K562 (cell line): ENCODE results near the gene GNPTAB. TPM values are rescaled to one million over a fixed set of nuclear protein-coding genes. Genes with fewer than 3 reads are reported as not detected.

Experiments used
- ARHGAP35 ChIP-seq: fragments of 450-650 bp; IDR thresholded peaks from 2 replicates; pipeline ENCODE4 v1.6.1; 2018; ENCODE audit not compliant: partially characterized antibody
- CEBPB ChIP-seq: fragments of 450-650 bp; IDR thresholded peaks from 2 replicates; pipeline ENCODE4 v1.6.1; 2016; ENCODE audit warnings: missing genetic modification characterization, missing compliant biosample characterization
- CTBP1 ChIP-seq: fragments of 450-650 bp; IDR thresholded peaks from 2 replicates; pipeline ENCODE4 v1.6.1; 2016; ENCODE audit warnings: borderline replicate concordance
- GTF2E2 ChIP-seq: fragments of 200-800 bp; sonication (Bioruptor generic); IDR thresholded peaks from 2 replicates; pipeline ENCODE4 v1.6.1; 2016; ENCODE audit warnings: missing genetic modification characterization, missing compliant biosample characterization
- JUNB ChIP-seq: fragments of 450-650 bp; formaldehyde crosslinking; conservative IDR thresholded peaks from 2 replicates; pipeline ENCODE4 v1.4.0; 2020; ENCODE audit warnings: mild to moderate bottlenecking
- L3MBTL2 ChIP-seq: fragments of 450-650 bp; IDR thresholded peaks from 2 replicates; pipeline ENCODE4 v1.6.1; 2016; ENCODE audit warnings: mild to moderate bottlenecking, moderate library complexity
- MCM2 ChIP-seq: fragments of 450-650 bp; IDR thresholded peaks from 2 replicates; pipeline ENCODE4 v1.6.1; 2017; ENCODE audit warnings: low read depth, mild to moderate bottlenecking
- MTF1 ChIP-seq: fragments of 250-450 bp; sonication (Bioruptor Pico); IDR thresholded peaks from 2 replicates; pipeline ENCODE4 v1.9.0; 2021; ENCODE audit warnings: moderate library complexity, mild to moderate bottlenecking, inconsistent platforms, borderline replicate concordance
- MXI1 ChIP-seq: IDR thresholded peaks from 2 replicates; pipeline ENCODE4 v1.6.1; 2011; ENCODE audit warnings: low read depth, mild to moderate bottlenecking, improper control_type of control experiment, low read length
- POLR2H ChIP-seq: IDR thresholded peaks from 2 replicates; pipeline ENCODE4 v1.6.1; 2016; ENCODE audit warnings: missing genetic modification characterization, low read depth, mild to moderate bottlenecking, control low read depth, missing compliant biosample characterization, moderate library complexity
- SLC30A9 ChIP-seq: fragments of 250-450 bp; sonication (Bioruptor Pico); IDR thresholded peaks from 2 replicates; pipeline ENCODE4 v1.8.0; 2022; ENCODE audit warnings: mild to moderate bottlenecking, moderate library complexity
- SMAD3 ChIP-seq: fragments of 450-650 bp; formaldehyde crosslinking; conservative IDR thresholded peaks from 2 replicates; pipeline ENCODE4 v1.4.0; 2020; ENCODE audit warnings: mild to moderate bottlenecking
- YBX1 ChIP-seq: fragments of 450-650 bp; IDR thresholded peaks from 2 replicates; pipeline ENCODE4 v1.7.1; 2016; ENCODE audit warnings: mild to moderate bottlenecking
- ZNF707 ChIP-seq: fragments of 250-450 bp; sonication (Bioruptor Pico); conservative IDR thresholded peaks from 2 replicates; pipeline ENCODE4 v1.8.0; 2022; ENCODE audit warnings: inconsistent platforms, mild to moderate bottlenecking, moderate library complexity
- polyA plus RNA-seq, 8 experiments: library from polyadenylated mRNA; depleted of rRNA in 4 of 8; stranded (reverse) in 5 of 8; unstranded in 3 of 8; fragments of >200 nt; fragmentation: Nextera tagmentation in 2 of 8; fragmentation: Illumina TruSeq in 1 of 8; extraction: Ambion mirVana in 2 of 8; extraction: Trizol in 1 of 8; gene quantifications; 2 replicates each; pipeline versions ENCODE4 v1.2.1 to v1.2.3, GENCODE V29; 2011 to 2014; ENCODE audit warnings: inconsistent platforms in 1 of 8, missing spikeins in 1 of 8
- total RNA-seq, 7 experiments: library from RNA; depleted of rRNA in 6 of 7; stranded (reverse); fragments of >200 nt in 6 of 7; fragmentation: Illumina TruSeq in 2 of 7; extraction: Trizol in 2 of 7; gene quantifications; 2 replicates each; pipeline versions ENCODE4 v1.2.1 to v1.2.3, GENCODE V29; 2011 to 2021; ENCODE audit warnings: low replicate concordance in 1 of 7
- TF ChIP-seq, protein P1 (sequence below): fragments of 200-800 bp; sonication (Bioruptor generic); IDR thresholded peaks from 2 replicates; pipeline ENCODE4 v1.6.1; 2016; ENCODE audit warnings: missing genetic modification characterization, missing compliant biosample characterization
- TF ChIP-seq, protein P2 (sequence below): sonication (generic); formaldehyde crosslinking; IDR thresholded peaks from 2 replicates; pipeline ENCODE4 v1.8.0; 2022; ENCODE audit warnings: mild to moderate bottlenecking, missing genetic modification reagents
- TF ChIP-seq, protein P3 (sequence below): fragments of 250-450 bp; sonication (Bioruptor Pico); IDR thresholded peaks from 2 replicates; pipeline ENCODE4 v1.9.0; 2021; ENCODE audit warnings: mild to moderate bottlenecking
- TF ChIP-seq, protein P4 (sequence below): IDR thresholded peaks from 3 replicates; pipeline ENCODE4 v1.6.1; 2011; ENCODE audit warnings: borderline replicate concordance, mild to moderate bottlenecking; ENCODE audit not compliant: insufficient read length, insufficient read depth
- TF ChIP-seq, protein P5 (sequence below): fragments of 250-450 bp; sonication (Bioruptor Pico); IDR thresholded peaks from 2 replicates; pipeline ENCODE4 v1.5.0; 2021

GNPTAB gene
- total and polyA plus RNA-seq, 9 of the 15 experiments (the other 6 are each of a cell fraction or from before 2014, with no cell fraction given) = 5.9 to 23.2 (median 19.3) TPM

DNA sequence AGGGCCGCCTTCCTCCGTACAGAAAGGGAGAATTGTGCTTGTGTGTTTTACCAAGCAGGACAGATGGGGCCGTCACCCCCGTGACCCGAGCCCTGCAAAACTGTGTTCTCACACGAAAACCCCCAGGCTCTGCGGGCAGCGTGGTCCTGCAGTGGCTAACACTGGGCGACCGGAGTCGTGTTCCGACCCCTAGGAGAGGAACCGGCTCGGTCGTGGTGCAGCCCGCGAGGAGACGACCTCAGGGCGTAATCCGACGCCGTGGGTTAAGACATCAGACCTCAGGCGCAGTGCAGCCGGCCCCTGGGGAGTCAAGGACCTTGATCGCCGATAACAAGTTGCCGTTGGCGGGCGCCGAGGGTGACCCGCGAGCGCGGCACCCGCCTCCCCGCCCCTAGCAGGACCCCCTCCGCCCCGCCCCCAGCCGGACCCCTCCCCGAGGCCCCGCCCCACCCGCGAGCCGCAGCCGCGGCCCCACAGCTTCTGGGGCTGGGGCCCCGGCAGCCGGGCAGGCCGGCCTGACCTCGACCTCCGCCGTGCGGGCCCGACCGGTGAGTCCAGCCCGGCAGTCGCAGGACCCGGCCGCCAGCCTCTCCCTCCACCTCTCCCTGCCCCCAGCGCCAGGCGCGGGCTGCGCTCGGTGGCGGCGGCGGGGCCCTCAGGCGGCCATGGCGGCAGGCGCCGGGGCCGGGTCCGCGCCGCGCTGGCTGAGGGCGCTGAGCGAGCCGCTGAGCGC, 133.4 kb downstream of the GNPTAB start, which contains the start of gene CHPT1 (continued):
- TF ChIP-seq, protein P1, sequence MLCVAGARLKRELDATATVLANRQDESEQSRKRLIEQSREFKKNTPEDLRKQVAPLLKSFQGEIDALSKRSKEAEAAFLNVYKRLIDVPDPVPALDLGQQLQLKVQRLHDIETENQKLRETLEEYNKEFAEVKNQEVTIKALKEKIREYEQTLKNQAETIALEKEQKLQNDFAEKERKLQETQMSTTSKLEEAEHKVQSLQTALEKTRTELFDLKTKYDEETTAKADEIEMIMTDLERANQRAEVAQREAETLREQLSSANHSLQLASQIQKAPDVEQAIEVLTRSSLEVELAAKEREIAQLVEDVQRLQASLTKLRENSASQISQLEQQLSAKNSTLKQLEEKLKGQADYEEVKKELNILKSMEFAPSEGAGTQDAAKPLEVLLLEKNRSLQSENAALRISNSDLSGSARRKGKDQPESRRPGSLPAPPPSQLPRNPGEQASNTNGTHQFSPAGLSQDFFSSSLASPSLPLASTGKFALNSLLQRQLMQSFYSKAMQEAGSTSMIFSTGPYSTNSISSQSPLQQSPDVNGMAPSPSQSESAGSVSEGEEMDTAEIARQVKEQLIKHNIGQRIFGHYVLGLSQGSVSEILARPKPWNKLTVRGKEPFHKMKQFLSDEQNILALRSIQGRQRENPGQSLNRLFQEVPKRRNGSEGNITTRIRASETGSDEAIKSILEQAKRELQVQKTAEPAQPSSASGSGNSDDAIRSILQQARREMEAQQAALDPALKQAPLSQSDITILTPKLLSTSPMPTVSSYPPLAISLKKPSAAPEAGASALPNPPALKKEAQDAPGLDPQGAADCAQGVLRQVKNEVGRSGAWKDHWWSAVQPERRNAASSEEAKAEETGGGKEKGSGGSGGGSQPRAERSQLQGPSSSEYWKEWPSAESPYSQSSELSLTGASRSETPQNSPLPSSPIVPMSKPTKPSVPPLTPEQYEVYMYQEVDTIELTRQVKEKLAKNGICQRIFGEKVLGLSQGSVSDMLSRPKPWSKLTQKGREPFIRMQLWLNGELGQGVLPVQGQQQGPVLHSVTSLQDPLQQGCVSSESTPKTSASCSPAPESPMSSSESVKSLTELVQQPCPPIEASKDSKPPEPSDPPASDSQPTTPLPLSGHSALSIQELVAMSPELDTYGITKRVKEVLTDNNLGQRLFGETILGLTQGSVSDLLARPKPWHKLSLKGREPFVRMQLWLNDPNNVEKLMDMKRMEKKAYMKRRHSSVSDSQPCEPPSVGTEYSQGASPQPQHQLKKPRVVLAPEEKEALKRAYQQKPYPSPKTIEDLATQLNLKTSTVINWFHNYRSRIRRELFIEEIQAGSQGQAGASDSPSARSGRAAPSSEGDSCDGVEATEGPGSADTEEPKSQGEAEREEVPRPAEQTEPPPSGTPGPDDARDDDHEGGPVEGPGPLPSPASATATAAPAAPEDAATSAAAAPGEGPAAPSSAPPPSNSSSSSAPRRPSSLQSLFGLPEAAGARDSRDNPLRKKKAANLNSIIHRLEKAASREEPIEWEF (CRISPR knock-in tag) = no peak
- TF ChIP-seq MTF1 = no peak
- TF ChIP-seq SLC30A9 (CRISPR knock-in tag) = no peak
- peak; percentile 43; the same call in 1 of the 2 replicates for TF ChIP-seq POLR2H (tag)
- TF ChIP-seq, protein P2, sequence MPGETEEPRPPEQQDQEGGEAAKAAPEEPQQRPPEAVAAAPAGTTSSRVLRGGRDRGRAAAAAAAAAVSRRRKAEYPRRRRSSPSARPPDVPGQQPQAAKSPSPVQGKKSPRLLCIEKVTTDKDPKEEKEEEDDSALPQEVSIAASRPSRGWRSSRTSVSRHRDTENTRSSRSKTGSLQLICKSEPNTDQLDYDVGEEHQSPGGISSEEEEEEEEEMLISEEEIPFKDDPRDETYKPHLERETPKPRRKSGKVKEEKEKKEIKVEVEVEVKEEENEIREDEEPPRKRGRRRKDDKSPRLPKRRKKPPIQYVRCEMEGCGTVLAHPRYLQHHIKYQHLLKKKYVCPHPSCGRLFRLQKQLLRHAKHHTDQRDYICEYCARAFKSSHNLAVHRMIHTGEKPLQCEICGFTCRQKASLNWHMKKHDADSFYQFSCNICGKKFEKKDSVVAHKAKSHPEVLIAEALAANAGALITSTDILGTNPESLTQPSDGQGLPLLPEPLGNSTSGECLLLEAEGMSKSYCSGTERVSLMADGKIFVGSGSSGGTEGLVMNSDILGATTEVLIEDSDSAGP (CRISPR knock-in tag) = no peak
- TF ChIP-seq, protein P3, sequence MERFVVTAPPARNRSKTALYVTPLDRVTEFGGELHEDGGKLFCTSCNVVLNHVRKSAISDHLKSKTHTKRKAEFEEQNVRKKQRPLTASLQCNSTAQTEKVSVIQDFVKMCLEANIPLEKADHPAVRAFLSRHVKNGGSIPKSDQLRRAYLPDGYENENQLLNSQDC (CRISPR knock-in tag) = no peak
- TF ChIP-seq CEBPB (tag) = no peak
- TF ChIP-seq MCM2 = no peak
- peak; percentile 6 for TF ChIP-seq CTBP1
- no peak for TF ChIP-seq GTF2E2
- TF ChIP-seq SMAD3 (CRISPR knock-in tag) = 0 out of 2 replicates have a peak, but pooled peaks have one; percentile 44
- no peak for TF ChIP-seq ZNF707
- TF ChIP-seq, protein P4, sequence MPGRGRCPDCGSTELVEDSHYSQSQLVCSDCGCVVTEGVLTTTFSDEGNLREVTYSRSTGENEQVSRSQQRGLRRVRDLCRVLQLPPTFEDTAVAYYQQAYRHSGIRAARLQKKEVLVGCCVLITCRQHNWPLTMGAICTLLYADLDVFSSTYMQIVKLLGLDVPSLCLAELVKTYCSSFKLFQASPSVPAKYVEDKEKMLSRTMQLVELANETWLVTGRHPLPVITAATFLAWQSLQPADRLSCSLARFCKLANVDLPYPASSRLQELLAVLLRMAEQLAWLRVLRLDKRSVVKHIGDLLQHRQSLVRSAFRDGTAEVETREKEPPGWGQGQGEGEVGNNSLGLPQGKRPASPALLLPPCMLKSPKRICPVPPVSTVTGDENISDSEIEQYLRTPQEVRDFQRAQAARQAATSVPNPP = no peak
- TF ChIP-seq, protein P5, sequence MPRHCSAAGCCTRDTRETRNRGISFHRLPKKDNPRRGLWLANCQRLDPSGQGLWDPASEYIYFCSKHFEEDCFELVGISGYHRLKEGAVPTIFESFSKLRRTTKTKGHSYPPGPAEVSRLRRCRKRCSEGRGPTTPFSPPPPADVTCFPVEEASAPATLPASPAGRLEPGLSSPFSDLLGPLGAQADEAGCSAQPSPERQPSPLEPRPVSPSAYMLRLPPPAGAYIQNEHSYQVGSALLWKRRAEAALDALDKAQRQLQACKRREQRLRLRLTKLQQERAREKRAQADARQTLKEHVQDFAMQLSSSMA = no peak
- no peak for TF ChIP-seq ARHGAP35
- TF ChIP-seq L3MBTL2 = no peak
- TF ChIP-seq YBX1 = no peak
- no peak for TF ChIP-seq JUNB (CRISPR knock-in tag)
- no peak; the same call in 1 of the 2 replicates for TF ChIP-seq MXI1
